ENCODE data around the gene MAN1C1. TPM values are rescaled to one million over a fixed set of nuclear protein-coding genes. Genes with fewer than 3 reads are reported as not detected.
A peak's percentile ranks its signal among the peaks of the same experiment; 100 is the strongest.

MAN1C1 gene
- 10 to 100 TPM in 1 of 2 donors, 1 to 10 TPM in 1; 8.8 to 15.3 TPM for total RNA-seq

- no peaks in the 10 kb centered on the region for H3K9me3 Mint-ChIP-seq
- DNase-seq (ENCODE audit: low spot score in 2 of 2) (peak; percentile 86), ATAC-seq (peak; percentile 53 to 74)
- H3K36me3 Mint-ChIP-seq: peaks cover 5 to 7% of the 10 kb centered on the region in 2 donors
- H3K27ac Mint-ChIP-seq: peak within 1 kb of the TSS in 1 of 2 donors; percentile 74
Observed at GRCh38 chr1:25616095-25616986, at the start of gene MAN1C1. Gene MAN1C1 (plus strand): TSS chr1:25616791. CDS start chr1:25617798, 1,007 bp downstream.

- no peaks in the 10 kb centered on the region for H3K9me3 Mint-ChIP-seq
- peak overlapping the region; percentile 25 to 64 for H3K27ac Mint-ChIP-seq
- peaks cover 0 to 4% of the 10 kb centered on the region in 2 donors for H3K36me3 Mint-ChIP-seq
- DNase-seq (ENCODE audit: low spot score in 2 of 2) (no peak), ATAC-seq (no peak)
Observed at GRCh38 chr1:25567710-25568089, 48.9 kb upstream of the MAN1C1 start.

- no peak for ATAC-seq
- H3K36me3 Mint-ChIP-seq: no peaks in the 10 kb centered on the region
- peak overlapping the region; percentile 64 to 75 for H3K27ac Mint-ChIP-seq
- H3K9me3 Mint-ChIP-seq: no peaks in the 10 kb centered on the region
- no peak for DNase-seq (ENCODE audit: low spot score in 2 of 2)
Observed at GRCh38 chr1:25568090-25568833, 48.3 kb upstream of the MAN1C1 start.

GRCh38 chr1:25568834-25569596 lies 47.6 kb upstream of the MAN1C1 start:
- DNase-seq (ENCODE audit: low spot score in 2 of 2) (no peak), ATAC-seq (peak in 1 of 2 donors; percentile 26)
- Mint-ChIP-seq H3K27ac (peak overlapping the region in 1 of 2 donors; percentile 36), H3K36me3 (no peaks in the 10 kb centered on the region), H3K9me3 (no peaks in the 10 kb centered on the region)

GRCh38 chr1:25569597-25570396 lies 46.8 kb upstream of the MAN1C1 start:
- no peak overlapping the region for H3K27ac Mint-ChIP-seq
- no peaks in the 10 kb centered on the region for H3K9me3 Mint-ChIP-seq
- DNase-seq (ENCODE audit: low spot score in 2 of 2): no peak
- H3K36me3 Mint-ChIP-seq: no peaks in the 10 kb centered on the region
- no peak for ATAC-seq

GRCh38 chr1:25570798-25571521 lies 45.6 kb upstream of the MAN1C1 start:
- no peak for ATAC-seq
- DNase-seq (ENCODE audit: low spot score in 2 of 2): no peak
- Mint-ChIP-seq H3K36me3 (no peaks in the 10 kb centered on the region), H3K27ac (no peak overlapping the region), H3K9me3 (no peaks in the 10 kb centered on the region)

- Mint-ChIP-seq H3K36me3 (no peaks in the 10 kb centered on the region), H3K9me3 (no peaks in the 10 kb centered on the region), H3K27ac (no peak overlapping the region)
- ATAC-seq: no peak
- DNase-seq (ENCODE audit: low spot score in 2 of 2): no peak
Observed at GRCh38 chr1:25571522-25571970, 45.0 kb upstream of the MAN1C1 start.

- H3K27ac Mint-ChIP-seq: no peak overlapping the region
- H3K9me3 Mint-ChIP-seq: no peaks in the 10 kb centered on the region
- DNase-seq (ENCODE audit: low spot score in 2 of 2): no peak
- ATAC-seq: no peak
- H3K36me3 Mint-ChIP-seq: no peaks in the 10 kb centered on the region
Observed at GRCh38 chr1:25572107-25572506, 44.5 kb upstream of the MAN1C1 start.

GRCh38 chr1:25572708-25573590 lies 43.6 kb upstream of the MAN1C1 start:
- H3K36me3 Mint-ChIP-seq: no peaks in the 10 kb centered on the region
- ATAC-seq: peak; percentile 57 to 77
- no peaks in the 10 kb centered on the region for H3K9me3 Mint-ChIP-seq
- DNase-seq (ENCODE audit: low spot score in 2 of 2): peak in 1 of 2 donors; percentile 57
- H3K27ac Mint-ChIP-seq: peak overlapping the region in 1 of 2 donors; percentile 55

GRCh38 chr1:25573591-25573930 lies 43.0 kb upstream of the MAN1C1 start:
- Mint-ChIP-seq H3K27ac (no peak overlapping the region), H3K36me3 (no peaks in the 10 kb centered on the region), H3K9me3 (no peaks in the 10 kb centered on the region)
- ATAC-seq (no peak), DNase-seq (ENCODE audit: low spot score in 2 of 2) (no peak)

- no peak for ATAC-seq
- Mint-ChIP-seq H3K9me3 (no peaks in the 10 kb centered on the region), H3K27ac (no peak overlapping the region), H3K36me3 (no peaks in the 10 kb centered on the region)
- DNase-seq (ENCODE audit: low spot score in 2 of 2): no peak
Observed at GRCh38 chr1:25573961-25574360, 42.6 kb upstream of the MAN1C1 start.

GRCh38 chr1:25575191-25575590 lies 41.4 kb upstream of the MAN1C1 start:
- DNase-seq (ENCODE audit: low spot score in 2 of 2) (no peak), ATAC-seq (no peak)
- Mint-ChIP-seq H3K36me3 (no peaks in the 10 kb centered on the region), H3K9me3 (no peaks in the 10 kb centered on the region), H3K27ac (no peak overlapping the region)

GRCh38 chr1:25576459-25577133 lies 40.0 kb upstream of the MAN1C1 start:
- no peak for DNase-seq (ENCODE audit: low spot score in 2 of 2)
- ATAC-seq: no peak
- Mint-ChIP-seq H3K9me3 (no peaks in the 10 kb centered on the region), H3K36me3 (no peaks in the 10 kb centered on the region), H3K27ac (no peak overlapping the region)

- Mint-ChIP-seq H3K9me3 (no peaks in the 10 kb centered on the region), H3K36me3 (no peaks in the 10 kb centered on the region), H3K27ac (peak overlapping the region in 1 of 2 donors; percentile 3)
- DNase-seq (ENCODE audit: low spot score in 2 of 2) (no peak), ATAC-seq (no peak)
Observed at GRCh38 chr1:25577134-25577920, 39.3 kb upstream of the MAN1C1 start.

Measured in activated naive CD4-positive, alpha-beta T cell treated with anti-CD3 and anti-CD28 coated beads, Interleukin-2, amount 50 U/mL, for 72 hours (primary cell).